Measurements from ENCODE around the gene ZNF280B. TPM values are rescaled to one million over a fixed set of nuclear protein-coding genes. Genes with fewer than 3 reads are reported as not detected.
"Not testable (repeated sequence)": the region's sequence is repeated elsewhere in the genome, so short reads cannot be mapped to it uniquely, and the experiment has no call there.

The ZNF280B gene
- total and polyA plus RNA-seq, 9 of the 15 experiments (the other 6 are each of a cell fraction or from before 2014, with no cell fraction given), result 7.7 to 29.9 (median 20.0) TPM

DNA sequence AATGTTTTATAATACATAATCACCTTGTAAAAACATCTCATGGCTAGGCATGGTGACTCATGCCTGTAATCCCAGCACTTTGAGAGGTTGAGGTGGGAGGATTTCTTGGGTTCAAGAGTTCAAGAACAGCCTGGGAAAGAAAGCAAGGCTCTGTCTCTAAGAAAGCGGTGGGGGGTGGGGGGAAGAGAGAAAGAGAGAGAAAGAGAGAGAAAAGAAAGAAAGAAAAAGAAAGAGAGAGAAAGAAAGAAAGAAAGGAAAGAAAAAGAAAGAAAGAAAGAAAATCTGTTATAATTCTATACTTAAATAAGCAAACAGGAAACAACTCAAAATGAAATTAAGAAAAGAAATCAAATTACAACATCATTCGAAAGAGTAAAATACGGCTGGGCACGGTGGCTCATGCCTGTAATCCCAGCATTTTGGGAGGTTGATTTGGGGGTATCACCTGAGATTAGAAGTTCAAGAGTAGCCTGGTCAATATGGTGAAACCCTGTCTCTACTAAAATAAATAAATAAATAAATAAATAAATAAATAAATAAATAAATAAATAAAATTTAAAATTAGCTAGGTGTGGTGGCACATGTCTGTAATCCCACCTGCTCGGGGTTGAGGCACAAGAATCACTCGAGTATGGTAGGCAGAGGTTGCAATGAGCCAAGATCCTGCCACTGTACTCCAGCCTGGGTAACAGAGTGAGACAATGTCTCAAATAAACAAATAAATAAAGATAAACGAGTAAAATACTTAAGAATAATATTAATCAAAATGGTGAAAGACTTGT, 65.4 kb downstream of the ZNF280B start (continued):
- TF ChIP-seq, protein P1, sequence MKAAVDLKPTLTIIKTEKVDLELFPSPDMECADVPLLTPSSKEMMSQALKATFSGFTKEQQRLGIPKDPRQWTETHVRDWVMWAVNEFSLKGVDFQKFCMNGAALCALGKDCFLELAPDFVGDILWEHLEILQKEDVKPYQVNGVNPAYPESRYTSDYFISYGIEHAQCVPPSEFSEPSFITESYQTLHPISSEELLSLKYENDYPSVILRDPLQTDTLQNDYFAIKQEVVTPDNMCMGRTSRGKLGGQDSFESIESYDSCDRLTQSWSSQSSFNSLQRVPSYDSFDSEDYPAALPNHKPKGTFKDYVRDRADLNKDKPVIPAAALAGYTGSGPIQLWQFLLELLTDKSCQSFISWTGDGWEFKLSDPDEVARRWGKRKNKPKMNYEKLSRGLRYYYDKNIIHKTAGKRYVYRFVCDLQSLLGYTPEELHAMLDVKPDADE (conservative IDR thresholded peaks at IDR 0.05; ENCODE audit: control insufficient read depth, low read depth, low read length), result no peak
- TF ChIP-seq MTF1 (CRISPR knock-in tag; IDR thresholded peaks at IDR 0.05; ENCODE audit: borderline replicate concordance) (no peak), GTF2A2 (tag; IDR thresholded peaks at IDR 0.05) (peak; percentile 65; the same call in 1 of the 2 replicates), TOE1 (IDR thresholded peaks at IDR 0.05; ENCODE audit: borderline replicate concordance) (peak; percentile 47; the same call in 1 of the 2 replicates), TOE1 (CRISPR knock-in tag; IDR thresholded peaks at IDR 0.05; ENCODE audit: borderline replicate concordance, low read depth) (no peak), EHMT2 (IDR thresholded peaks at IDR 0.05) (peak; percentile 18; the same call in 1 of the 2 replicates), EP400 (IDR thresholded peaks at IDR 0.05) (no peak)

DNA sequence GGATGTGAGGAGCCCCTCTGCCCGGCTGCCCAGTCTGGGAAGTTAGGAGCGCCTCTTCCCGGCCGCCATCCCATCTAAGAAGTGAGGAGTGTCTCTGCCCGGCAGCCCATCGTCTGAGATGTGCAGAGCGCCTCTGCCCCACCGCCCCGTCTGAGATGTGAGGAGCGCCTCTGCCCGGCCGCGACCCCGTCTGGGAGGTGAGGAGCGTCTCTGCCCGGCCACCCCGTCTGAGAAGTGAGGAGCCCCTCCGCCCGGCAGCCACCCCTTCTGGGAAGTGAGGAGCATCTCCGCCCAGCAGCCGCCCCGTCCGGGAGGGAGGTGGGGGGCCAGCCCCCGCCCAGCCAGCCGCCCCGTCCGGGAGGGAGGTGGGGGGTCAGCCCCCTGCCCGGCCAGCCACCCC, 66.9 kb downstream of the ZNF280B start:
- H3K9me3 ChIP-seq (replicated peaks; ENCODE audit: control insufficient read depth, insufficient read depth, low read depth, low read length); H4K20me1 ChIP-seq (replicated peaks; ENCODE audit: control insufficient read depth, insufficient read depth, low read length); ATAC-seq; H3K9ac ChIP-seq (ENCODE audit: insufficient read depth in 1 of 2, low read depth in 2 of 2, low read length in 2 of 2); H3K79me2 ChIP-seq (ENCODE audit: control insufficient read depth, insufficient read depth, low read length); H3K4me3 ChIP-seq; H3K9me1 ChIP-seq (ENCODE audit: control insufficient read depth, insufficient read depth, low read length); H2AFZ ChIP-seq (ENCODE audit: low read depth, low read length); H3K4me2 ChIP-seq (ENCODE audit: insufficient read depth, low read length); H3K27ac ChIP-seq (ENCODE audit: extremely low read depth, low read depth, low read length); intact Hi-C loops (cut with micrococcal nuclease); in situ Hi-C loops (cut with MboI); H3K36me3 ChIP-seq (ENCODE audit: control insufficient read depth, insufficient read depth, low read length); FAIRE-seq; DNase-seq (ENCODE audit: extremely low read depth in 1 of 4, low spot score in 3 of 4); BruUV-seq (replicated peaks); H3K4me1 ChIP-seq (replicated peaks in 1 of 2; ENCODE audit: control insufficient read depth in 2 of 2, insufficient read depth in 2 of 2, low read length in 2 of 2): not testable (repeated sequence)
- CTCF ChIA-PET (ENCODE audit: low intra/inter-chr PET ratio), result interaction anchor here (0.6 kb wide), 1 partner anchor 10 kb away, joined by 3 read pairs; no protein-coding TSS in a partner anchor
- POLR2A ChIA-PET, result interaction anchor here (0.7 kb wide), 1 partner anchor 236 kb away, joined by 3 read pairs; no protein-coding TSS in a partner anchor
- peaks cover 23 to 27% of the 10 kb centered on the region in 2 experiments for H3K27me3 ChIP-seq (ENCODE audit: control insufficient read depth in 2 of 2, insufficient read depth in 2 of 2, low read length in 2 of 2)
- TF ChIP-seq STAG1 (CRISPR knock-in tag; IDR thresholded peaks at IDR 0.05; ENCODE audit: borderline replicate concordance) (0 out of 2 replicates have a peak, but pooled peaks have one; percentile 1), TGIF2 (CRISPR knock-in tag; IDR thresholded peaks at IDR 0.05) (0 out of 2 replicates have a peak, but pooled peaks have one; percentile 47)
- 6% methylated on average over 28 of the region's 28 CpGs for WGBS (ENCODE audit: insufficient coverage, low coverage, missing lambda C conversion rate)

Data from K562 (cell line).